Left ventricle myocardium inferior (tissue), 1 donor: Measurements from ENCODE around the gene PISD. TPM values are rescaled to one million over a fixed set of nuclear protein-coding genes. Genes with fewer than 3 reads are reported as not detected.
"Not testable (repeated sequence)": the region's sequence is repeated elsewhere in the genome, so short reads cannot be mapped to it uniquely, and the experiment has no call there.

Experiments
- DNase-seq: peaks from one replicate; pipeline ENCODE4 v3.0.0-alpha.2; 2020
- H3K27ac ChIP-seq: fragments of 200-600 bp; replicated peaks from 2 replicates; pipeline ENCODE4 v1.8.0; 2021
- H3K27me3 ChIP-seq: fragments of 200-600 bp; 2 replicates; pipeline ENCODE4 v1.8.0; 2021; ENCODE audit warnings: low read depth
- H3K36me3 ChIP-seq: fragments of 200-600 bp; 2 replicates; pipeline ENCODE4 v1.8.0; 2021
- H3K4me1 ChIP-seq: fragments of 200-600 bp; 2 replicates; pipeline ENCODE4 v1.8.0; 2021
- H3K4me3 ChIP-seq: fragments of 200-600 bp; 2 replicates; pipeline ENCODE4 v1.8.0; 2021; ENCODE audit warnings: mild to moderate bottlenecking, moderate library complexity
- H3K9me3 ChIP-seq: fragments of 200-600 bp; replicated peaks from 2 replicates; pipeline ENCODE4 v1.8.0; 2021
- CTCF ChIP-seq: fragments of 200-600 bp; IDR thresholded peaks from 2 replicates; pipeline ENCODE4 v1.8.0; 2021; ENCODE audit warnings: antibody characterized with exemption, mild to moderate bottlenecking, borderline replicate concordance
- intact Hi-C: fragments of 100-400 bp; cut with micrococcal nuclease; formaldehyde crosslinking; loops from one replicate; pipeline ENCODE4 v1.11.0; 2022
- total RNA-seq: library from RNA; stranded (reverse); fragmentation: NEBNext Ultra II Directional; extraction: Animal tissue kit (Norgen Biotek cat#: 25700); gene quantifications from one replicate; pipeline ENCODE4 v1.2.1, GENCODE V29; 2021
- donor health status: DM: no; HTN: yes; CAD: no; lungs with severe emphysema.

The PISD gene
- total RNA-seq, 1 donor from 2014 or later, result 18.1 TPM

GRCh38 chr22:31602259-31602952 lies 59.6 kb downstream of the PISD start:
- no peak overlapping the region for H3K4me3 ChIP-seq
- no peak for DNase-seq
- H3K9me3 ChIP-seq, result no peaks in the 10 kb centered on the region
- H3K27me3 ChIP-seq, result no peaks in the 10 kb centered on the region
- TF ChIP-seq CTCF, result no peak
- no peaks in the 10 kb centered on the region for H3K36me3 ChIP-seq
- intact Hi-C loops, result no loop called here
- peak overlapping the region; percentile 66 for H3K27ac ChIP-seq
- peaks cover 12% of the 10 kb centered on the region for H3K4me1 ChIP-seq

GRCh38 chr22:31595271-31595670 lies 66.7 kb downstream of the PISD start:
- Histone ChIP-seq H3K27me3 (no peaks in the 10 kb centered on the region), H3K36me3 (no peaks in the 10 kb centered on the region), H3K4me1 (no peaks in the 10 kb centered on the region), H3K27ac (no peak overlapping the region), H3K9me3 (no peaks in the 10 kb centered on the region), H3K4me3 (no peak overlapping the region)
- intact Hi-C loops, result no loop called here
- TF ChIP-seq CTCF, result no peak
- no peak for DNase-seq

- H3K27me3 ChIP-seq, intact Hi-C loops, DNase-seq, H3K27ac ChIP-seq, H3K36me3 ChIP-seq, H3K4me1 ChIP-seq, H3K9me3 ChIP-seq, H3K4me3 ChIP-seq: not testable (repeated sequence)
Observed at GRCh38 chr22:31590161-31590560, 71.9 kb downstream of the PISD start.

GRCh38 chr22:31588970-31589675 lies 72.9 kb downstream of the PISD start:
- Histone ChIP-seq H3K4me1 (peaks cover 5% of the 10 kb centered on the region), H3K27me3 (no peaks in the 10 kb centered on the region), H3K4me3 (no peak overlapping the region), H3K36me3 (peaks cover 11% of the 10 kb centered on the region), H3K27ac (no peak overlapping the region), H3K9me3 (no peaks in the 10 kb centered on the region)
- no peak for TF ChIP-seq CTCF
- DNase-seq, result no peak
- intact Hi-C loops, result no loop called here

- TF ChIP-seq CTCF, result no peak
- H3K4me3 ChIP-seq, result no peak overlapping the region
- no peak overlapping the region for H3K27ac ChIP-seq
- H3K4me1 ChIP-seq, result peaks cover 5% of the 10 kb centered on the region
- no peak for DNase-seq
- no peaks in the 10 kb centered on the region for H3K9me3 ChIP-seq
- H3K27me3 ChIP-seq, result no peaks in the 10 kb centered on the region
- intact Hi-C loops, result no loop called here
- H3K36me3 ChIP-seq, result peaks cover 18% of the 10 kb centered on the region
Observed at GRCh38 chr22:31586137-31586920, 75.7 kb downstream of the PISD start.
